ENCODE measurements around the gene SEMA6A.

DNA sequence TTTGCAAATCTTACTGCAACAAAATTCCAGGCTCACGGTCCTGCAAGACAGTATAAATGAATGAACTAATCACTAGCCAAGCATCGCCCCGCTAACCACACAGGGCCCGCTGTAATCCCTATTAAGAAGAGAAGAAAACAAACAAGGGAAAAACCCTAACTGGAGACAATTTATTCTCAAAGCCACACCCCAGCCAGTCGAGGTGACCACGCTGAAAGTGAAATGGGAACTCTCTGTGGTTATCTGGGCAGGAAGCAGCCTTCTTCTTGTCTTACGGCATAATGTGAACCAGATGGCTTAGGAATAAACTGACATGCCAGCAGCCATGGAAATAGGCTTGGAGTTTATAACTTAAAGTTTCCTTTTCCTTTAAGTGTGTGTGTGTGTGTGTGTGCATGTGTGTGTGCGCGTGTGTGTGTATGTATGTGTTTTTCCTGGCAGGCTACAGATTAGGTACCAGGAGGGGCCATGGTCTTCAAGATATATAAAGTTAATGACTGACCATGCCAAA lies 120.2 kb downstream of the SEMA6A start:
- TF ChIP-seq, protein P1, sequence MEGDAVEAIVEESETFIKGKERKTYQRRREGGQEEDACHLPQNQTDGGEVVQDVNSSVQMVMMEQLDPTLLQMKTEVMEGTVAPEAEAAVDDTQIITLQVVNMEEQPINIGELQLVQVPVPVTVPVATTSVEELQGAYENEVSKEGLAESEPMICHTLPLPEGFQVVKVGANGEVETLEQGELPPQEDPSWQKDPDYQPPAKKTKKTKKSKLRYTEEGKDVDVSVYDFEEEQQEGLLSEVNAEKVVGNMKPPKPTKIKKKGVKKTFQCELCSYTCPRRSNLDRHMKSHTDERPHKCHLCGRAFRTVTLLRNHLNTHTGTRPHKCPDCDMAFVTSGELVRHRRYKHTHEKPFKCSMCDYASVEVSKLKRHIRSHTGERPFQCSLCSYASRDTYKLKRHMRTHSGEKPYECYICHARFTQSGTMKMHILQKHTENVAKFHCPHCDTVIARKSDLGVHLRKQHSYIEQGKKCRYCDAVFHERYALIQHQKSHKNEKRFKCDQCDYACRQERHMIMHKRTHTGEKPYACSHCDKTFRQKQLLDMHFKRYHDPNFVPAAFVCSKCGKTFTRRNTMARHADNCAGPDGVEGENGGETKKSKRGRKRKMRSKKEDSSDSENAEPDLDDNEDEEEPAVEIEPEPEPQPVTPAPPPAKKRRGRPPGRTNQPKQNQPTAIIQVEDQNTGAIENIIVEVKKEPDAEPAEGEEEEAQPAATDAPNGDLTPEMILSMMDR (IDR thresholded peaks at IDR 0.05), result no peak
- no peak for TF ChIP-seq POLR2AphosphoS5 (IDR thresholded peaks at IDR 0.05)

Measured in breast epithelium (tissue), 3 donors.